GM12873 (cell line): ENCODE results near the gene CSH1.
A peak's percentile ranks its signal among the peaks of the same experiment; 100 is the strongest.
"Not testable (repeated sequence)": the region's sequence is repeated elsewhere in the genome, so short reads cannot be mapped to it uniquely, and the experiment has no call there.

Source experiments
- TF ChIP-seq, protein P1 (sequence below): IDR thresholded peaks from 2 replicates; pipeline ENCODE4 v1.5.1; 2012; ENCODE audit warnings: low read depth, mild to moderate bottlenecking, moderate library complexity, low read length, control low read depth; ENCODE audit not compliant: insufficient read depth; ENCODE audit errors: missing control alignments

CSH1 gene

DNA sequence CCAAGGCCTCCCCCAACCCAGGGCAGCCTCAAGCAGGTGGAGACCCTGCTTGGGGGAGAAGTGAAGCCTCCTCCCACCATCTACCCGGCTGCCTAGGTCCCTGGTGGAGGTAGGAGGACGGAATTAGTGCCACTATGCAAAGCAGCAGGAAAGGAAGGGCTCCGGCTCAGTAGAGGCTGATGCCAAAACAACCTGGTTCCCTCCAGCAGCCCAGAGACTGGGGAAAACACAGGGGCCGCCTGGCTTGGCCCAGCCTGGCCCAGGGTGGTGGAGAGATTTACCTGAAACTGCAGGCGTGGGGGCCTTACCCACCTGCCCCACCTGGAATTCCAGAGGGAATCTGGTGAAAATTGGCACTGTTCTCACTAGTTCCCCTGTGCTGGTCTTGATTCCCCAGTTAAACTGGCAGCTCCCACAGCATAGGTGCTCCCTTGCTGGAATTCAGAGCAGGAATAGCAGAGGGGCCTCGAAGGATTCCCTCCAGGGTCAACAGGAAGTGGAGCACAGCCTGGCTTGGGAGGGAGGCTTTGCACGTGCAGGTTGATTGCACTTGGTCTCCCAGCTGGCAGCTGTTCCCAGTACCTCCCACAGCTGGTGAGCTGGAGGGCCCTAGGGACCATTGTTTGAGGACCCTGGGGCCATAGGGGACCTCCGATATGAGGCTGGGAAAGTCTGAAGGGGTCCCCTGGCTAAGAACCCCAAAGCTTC is 31.2 kb upstream of the CSH1 start:
- TF ChIP-seq, protein P1, sequence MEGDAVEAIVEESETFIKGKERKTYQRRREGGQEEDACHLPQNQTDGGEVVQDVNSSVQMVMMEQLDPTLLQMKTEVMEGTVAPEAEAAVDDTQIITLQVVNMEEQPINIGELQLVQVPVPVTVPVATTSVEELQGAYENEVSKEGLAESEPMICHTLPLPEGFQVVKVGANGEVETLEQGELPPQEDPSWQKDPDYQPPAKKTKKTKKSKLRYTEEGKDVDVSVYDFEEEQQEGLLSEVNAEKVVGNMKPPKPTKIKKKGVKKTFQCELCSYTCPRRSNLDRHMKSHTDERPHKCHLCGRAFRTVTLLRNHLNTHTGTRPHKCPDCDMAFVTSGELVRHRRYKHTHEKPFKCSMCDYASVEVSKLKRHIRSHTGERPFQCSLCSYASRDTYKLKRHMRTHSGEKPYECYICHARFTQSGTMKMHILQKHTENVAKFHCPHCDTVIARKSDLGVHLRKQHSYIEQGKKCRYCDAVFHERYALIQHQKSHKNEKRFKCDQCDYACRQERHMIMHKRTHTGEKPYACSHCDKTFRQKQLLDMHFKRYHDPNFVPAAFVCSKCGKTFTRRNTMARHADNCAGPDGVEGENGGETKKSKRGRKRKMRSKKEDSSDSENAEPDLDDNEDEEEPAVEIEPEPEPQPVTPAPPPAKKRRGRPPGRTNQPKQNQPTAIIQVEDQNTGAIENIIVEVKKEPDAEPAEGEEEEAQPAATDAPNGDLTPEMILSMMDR, result no peak

DNA sequence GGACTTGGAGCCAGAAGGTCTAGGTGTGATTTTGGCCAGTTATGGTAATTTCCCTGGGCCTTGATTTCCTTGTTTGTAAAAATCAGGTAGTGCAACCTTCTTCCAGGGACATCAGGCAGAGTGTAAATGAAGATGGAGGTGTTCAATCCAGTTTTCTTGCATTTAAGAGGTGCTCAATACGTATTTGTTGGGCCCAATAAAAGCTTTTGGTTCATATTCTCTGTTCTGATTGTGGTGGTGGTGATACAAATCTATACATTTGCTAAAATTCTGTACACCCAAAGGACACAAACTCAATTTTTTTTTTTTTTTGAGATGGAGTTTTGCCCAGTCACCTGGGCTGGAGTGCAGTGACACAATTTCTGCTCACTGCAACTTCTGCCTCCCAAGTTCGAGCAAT is 29.8 kb upstream of the CSH1 start:
- TF ChIP-seq, protein P1, result no peak

DNA sequence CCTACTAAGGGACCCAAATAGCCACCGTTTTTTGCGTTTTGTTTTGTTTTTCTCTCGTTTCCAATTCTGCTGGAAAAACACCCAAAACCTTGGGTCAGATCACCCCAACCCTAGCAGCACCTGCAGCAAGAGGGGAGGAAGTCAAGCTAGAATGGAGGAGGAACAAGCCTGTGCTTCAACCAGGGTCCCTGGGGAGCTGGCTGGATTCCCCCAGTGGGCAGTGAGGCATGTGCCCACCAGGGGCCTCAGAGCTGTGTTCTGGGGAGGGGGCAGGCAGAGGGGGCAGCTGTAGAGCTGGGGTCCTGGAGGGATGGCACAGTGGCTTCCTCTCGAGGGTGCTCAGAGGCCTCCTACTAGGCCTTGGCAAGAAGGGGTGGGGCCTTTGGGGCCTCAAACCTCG is 29.2 kb upstream of the CSH1 start:
- TF ChIP-seq, protein P1, result no peak

DNA sequence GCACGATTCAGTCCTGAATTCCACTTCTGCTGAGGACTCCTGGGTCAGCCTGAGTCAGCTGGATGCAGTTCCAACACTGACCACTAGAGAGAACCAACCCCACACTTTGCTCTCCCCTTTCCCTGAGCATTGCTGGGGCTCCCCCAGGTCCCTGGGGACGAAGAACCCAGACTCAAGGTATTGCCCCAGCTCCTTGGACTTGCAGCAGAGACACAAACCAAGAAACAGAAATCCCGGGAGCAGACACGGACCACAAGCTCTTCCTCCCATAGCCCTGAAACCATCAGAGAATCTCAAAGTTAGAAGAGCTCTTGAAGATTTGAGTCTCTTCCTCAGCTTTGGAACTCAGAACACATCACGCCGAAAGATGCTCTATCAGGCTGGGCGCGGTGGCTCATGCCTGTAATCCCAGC is 22.9 kb upstream of the CSH1 start:
- TF ChIP-seq, protein P1, result peak; percentile 97

DNA sequence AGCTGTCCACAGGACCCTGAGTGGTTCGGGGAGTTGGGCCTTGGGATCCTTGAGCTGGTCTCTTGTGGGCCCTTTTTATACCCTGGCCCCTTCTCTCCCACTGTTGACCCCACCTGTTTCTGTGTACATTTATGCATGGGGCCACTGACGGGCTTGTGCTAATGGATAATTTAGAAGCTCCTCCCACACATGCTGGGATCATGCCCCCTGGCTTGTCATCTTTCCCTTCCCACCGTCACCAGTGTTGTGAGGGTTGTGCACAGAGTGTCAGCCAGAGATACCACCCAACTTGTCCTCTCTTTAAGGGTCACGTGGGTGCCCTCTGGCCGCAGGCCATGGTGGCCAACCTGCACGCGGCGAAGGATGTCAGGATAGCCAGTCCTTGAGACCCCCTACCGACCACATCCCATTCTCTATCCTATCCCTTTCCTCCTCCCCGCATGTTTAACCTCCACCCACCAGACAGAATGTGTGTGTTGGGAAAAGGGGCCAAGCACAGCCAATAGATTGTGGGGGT is 22.5 kb upstream of the CSH1 start, which contains the start of gene GH1:
TSS of gene GH1 (minus strand) at position 51 of the 517 bp plus-strand sequence. CDS start 63 bp downstream, outside the sequence.
- TF ChIP-seq, protein P1, result not testable (repeated sequence)

DNA sequence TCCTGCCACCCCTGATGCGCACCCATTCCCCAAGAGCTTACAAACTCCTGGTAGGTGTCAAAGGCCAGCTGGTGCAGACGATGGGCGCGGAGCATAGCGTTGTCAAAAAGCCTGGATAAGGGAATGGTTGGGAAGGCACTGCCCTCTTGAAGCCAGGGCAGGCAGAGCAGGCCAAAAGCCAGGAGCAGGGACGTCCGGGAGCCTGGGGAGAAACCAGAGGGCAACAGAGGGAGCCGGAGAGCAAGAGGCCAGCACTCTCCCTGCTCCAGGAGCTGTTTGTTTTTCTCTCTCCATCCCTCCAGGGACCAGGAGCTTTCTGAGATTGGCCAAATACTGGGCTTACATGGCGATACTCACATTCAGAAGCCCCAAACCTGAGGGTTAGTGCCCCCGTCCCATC is 21.9 kb upstream of the CSH1 start:
- TF ChIP-seq, protein P1, result no peak

DNA sequence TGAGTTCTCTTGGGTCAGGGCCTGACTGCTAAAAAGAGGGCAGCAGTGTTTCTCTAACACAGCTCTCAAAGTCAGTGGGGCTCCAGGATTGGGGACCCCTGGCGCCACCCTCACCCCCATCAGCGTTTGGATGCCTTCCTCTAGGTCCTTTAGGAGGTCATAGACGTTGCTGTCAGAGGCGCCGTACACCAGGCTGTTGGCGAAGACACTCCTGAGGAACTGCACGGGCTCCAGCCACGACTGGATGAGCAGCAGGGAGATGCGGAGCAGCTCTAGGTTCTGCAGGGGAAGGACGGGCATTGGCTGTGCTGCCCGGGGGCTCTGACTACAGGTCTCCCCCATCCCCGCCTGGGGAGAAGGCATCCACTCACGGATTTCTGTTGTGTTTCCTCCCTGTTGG is 21.3 kb upstream of the CSH1 start:
- TF ChIP-seq, protein P1, result no peak
